ENCODE measurements around the gene UBE2M.
A peak's percentile ranks its signal among the peaks of the same experiment; 100 is the strongest.
"Not testable (repeated sequence)": the region's sequence is repeated elsewhere in the genome, so short reads cannot be mapped to it uniquely, and the experiment has no call there.

Gene UBE2M

GRCh38 chr19:58558066-58558622 is at the start of gene UBE2M:
Gene UBE2M, minus strand, starts transcription at chr19:58558611. Its CDS starts 230 bp downstream, at chr19:58558381.
- no peak for DNase-seq

GRCh38 chr19:58607213-58607612 is 48.8 kb upstream of the UBE2M start:
- DNase-seq = peak; percentile 21

GRCh38 chr19:58606251-58606896 is 48.0 kb upstream of the UBE2M start:
- not testable (repeated sequence) for DNase-seq

GRCh38 chr19:58586133-58586765 is 27.8 kb upstream of the UBE2M start:
- DNase-seq = no peak

- no peak for DNase-seq
Measured at GRCh38 chr19:58585442-58586132, 27.2 kb upstream of the UBE2M start.

GRCh38 chr19:58584498-58585441 is 26.4 kb upstream of the UBE2M start:
- DNase-seq = peak; percentile 16

GRCh38 chr19:58582985-58583384 is 24.6 kb upstream of the UBE2M start:
- DNase-seq = no peak

GRCh38 chr19:58581227-58582141 is 23.1 kb upstream of the UBE2M start:
- DNase-seq = peak; percentile 91

- DNase-seq = no peak
Measured at GRCh38 chr19:58579473-58580142, 21.2 kb upstream of the UBE2M start.

GRCh38 chr19:58578012-58578925 is 19.9 kb upstream of the UBE2M start:
- no peak for DNase-seq

- not testable (repeated sequence) for DNase-seq
Measured at GRCh38 chr19:58577581-58577980, 19.2 kb upstream of the UBE2M start.

- peak; percentile 94 for DNase-seq
Measured at GRCh38 chr19:58575183-58576041, 17.0 kb upstream of the UBE2M start.

- no peak for DNase-seq
Measured at GRCh38 chr19:58573658-58574164, 15.3 kb upstream of the UBE2M start.

GRCh38 chr19:58572818-58573657 is 14.6 kb upstream of the UBE2M start, which contains the start of gene MZF1:
Gene MZF1, minus strand, starts transcription at chr19:58573335. Its CDS starts 1,946 bp downstream, at chr19:58571389.
- peak; percentile 100 for DNase-seq

- no peak for DNase-seq
Measured at GRCh38 chr19:58572026-58572817, 13.8 kb upstream of the UBE2M start.

- no peak for DNase-seq
Measured at GRCh38 chr19:58571575-58571947, 13.2 kb upstream of the UBE2M start.

Measured in right hindlimb (tissue), 1 donor.